Stimulated activated CD8-positive, alpha-beta memory T cell treated with anti-CD3 and anti-CD28 coated beads, Interleukin-12 subunit alpha, Interleukin-12 subunit beta, amount 100 ng/mL, for 24 hours (primary cell): ENCODE results near the gene MELTF.
"Not testable (repeated sequence)": the region's sequence is repeated elsewhere in the genome, so short reads cannot be mapped to it uniquely, and the experiment has no call there.

Source experiments
- DNase-seq: peaks from one replicate; pipeline ENCODE4 v3.0.0-alpha.2; 2020; ENCODE audit errors: extremely low read depth

Gene MELTF

GRCh38 chr3:197029511-197030167 is at the start of gene MELTF:
Gene MELTF, minus strand, starts transcription at chr3:197029817. Its CDS starts 115 bp downstream, at chr3:197029702.
- peak; percentile 43 for DNase-seq

GRCh38 chr3:197076415-197076814 is 46.8 kb upstream of the MELTF start:
- no peak for DNase-seq

GRCh38 chr3:197068077-197068476 is 38.5 kb upstream of the MELTF start:
- DNase-seq, result no peak

- DNase-seq, result no peak
Measured at GRCh38 chr3:197064771-197065170, 35.2 kb upstream of the MELTF start.

- no peak for DNase-seq
Measured at GRCh38 chr3:197062446-197062845, 32.8 kb upstream of the MELTF start.

- not testable (repeated sequence) for DNase-seq
Measured at GRCh38 chr3:197051637-197052036, 22.0 kb upstream of the MELTF start.

GRCh38 chr3:197050511-197050910 is 20.9 kb upstream of the MELTF start:
- DNase-seq, result no peak

GRCh38 chr3:197042539-197042938 is 12.9 kb upstream of the MELTF start:
- DNase-seq, result no peak

GRCh38 chr3:197041875-197042488 is 12.4 kb upstream of the MELTF start:
- no peak for DNase-seq

GRCh38 chr3:197040658-197041057 is 11.0 kb upstream of the MELTF start:
- no peak for DNase-seq

GRCh38 chr3:197038679-197039462 is 9.3 kb upstream of the MELTF start:
- no peak for DNase-seq

- no peak for DNase-seq
Measured at GRCh38 chr3:197035577-197035976, 6.0 kb upstream of the MELTF start.

- not testable (repeated sequence) for DNase-seq
Measured at GRCh38 chr3:197034778-197035177, 5.2 kb upstream of the MELTF start.

GRCh38 chr3:197033764-197034163 is 4.1 kb upstream of the MELTF start:
- DNase-seq, result not testable (repeated sequence)

- no peak for DNase-seq
Measured at GRCh38 chr3:197031315-197032285, 2.0 kb upstream of the MELTF start.

GRCh38 chr3:197030379-197031314 is 1.0 kb upstream of the MELTF start:
- DNase-seq, result no peak

GRCh38 chr3:197028728-197029510 is 698 bp downstream of the MELTF start:
- no peak for DNase-seq

GRCh38 chr3:197027896-197028727 is 1.5 kb downstream of the MELTF start:
- no peak for DNase-seq
